ENCODE data around the gene GRIK4.

The GRIK4 gene

DNA sequence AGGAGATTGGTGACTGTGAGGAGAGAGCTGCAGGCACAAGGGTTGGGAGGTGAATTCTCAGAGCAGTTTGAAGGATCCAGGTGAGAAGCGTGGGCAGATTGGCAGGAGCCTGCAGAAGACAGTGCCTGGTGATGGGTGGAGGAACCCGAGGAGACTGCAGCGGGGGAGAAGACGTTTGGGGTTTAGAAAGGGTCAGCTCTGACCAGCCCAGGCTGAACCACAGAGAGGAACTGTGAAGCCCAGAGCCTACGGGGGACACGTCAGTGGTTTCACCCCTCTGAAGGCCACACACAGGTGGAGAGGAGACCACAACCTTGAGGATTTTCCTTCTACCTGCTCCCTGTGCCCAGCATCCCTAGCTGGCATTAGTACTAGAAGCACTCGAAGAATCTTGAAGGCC, 357.5 kb downstream of the GRIK4 start:
- DNase-seq: no peak

DNA sequence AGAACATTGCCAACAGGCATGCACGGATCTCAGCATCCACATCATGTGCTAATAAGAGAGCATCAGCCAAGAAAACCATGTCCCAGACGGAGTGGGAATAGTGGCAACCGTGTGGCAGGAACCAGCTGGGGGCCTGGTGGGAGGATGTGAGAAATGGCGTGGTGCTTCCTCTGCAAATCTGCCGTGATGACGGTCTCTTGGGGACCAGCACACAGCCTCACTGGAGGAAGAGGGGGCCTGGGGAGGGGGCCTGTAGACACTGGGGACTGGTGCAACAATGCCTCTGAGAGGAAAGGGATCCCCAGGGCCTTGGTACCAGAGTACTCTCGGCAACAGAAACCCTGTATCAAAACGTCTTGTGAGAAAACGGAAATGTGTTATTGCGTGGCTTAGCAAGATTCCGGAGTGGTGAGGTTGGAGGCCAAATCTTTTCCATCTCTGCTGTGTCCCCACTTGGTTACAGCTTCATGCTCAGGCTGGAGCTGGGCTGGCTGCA, 358.0 kb downstream of the GRIK4 start:
- no peak for DNase-seq

DNA sequence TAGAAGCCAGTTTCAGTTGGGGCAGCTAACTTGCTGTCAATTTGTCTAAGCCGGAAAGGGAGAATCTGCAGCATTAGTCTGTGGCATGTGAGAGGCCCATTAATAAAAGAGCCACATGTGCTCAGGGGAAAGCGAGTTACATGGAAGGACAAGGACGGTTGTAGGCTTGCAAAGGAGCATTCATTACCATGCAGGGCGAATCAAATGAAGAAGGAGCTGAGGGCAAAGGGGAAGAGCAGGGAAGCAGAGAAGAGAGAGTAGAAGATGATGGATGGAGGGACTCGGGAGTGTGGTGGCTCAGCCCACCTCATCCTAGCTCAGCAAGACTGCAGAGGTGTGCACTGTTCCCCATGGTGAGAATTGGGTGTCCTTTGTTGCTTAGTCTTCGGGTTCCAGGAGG, 359.6 kb downstream of the GRIK4 start:
- DNase-seq: no peak

DNA sequence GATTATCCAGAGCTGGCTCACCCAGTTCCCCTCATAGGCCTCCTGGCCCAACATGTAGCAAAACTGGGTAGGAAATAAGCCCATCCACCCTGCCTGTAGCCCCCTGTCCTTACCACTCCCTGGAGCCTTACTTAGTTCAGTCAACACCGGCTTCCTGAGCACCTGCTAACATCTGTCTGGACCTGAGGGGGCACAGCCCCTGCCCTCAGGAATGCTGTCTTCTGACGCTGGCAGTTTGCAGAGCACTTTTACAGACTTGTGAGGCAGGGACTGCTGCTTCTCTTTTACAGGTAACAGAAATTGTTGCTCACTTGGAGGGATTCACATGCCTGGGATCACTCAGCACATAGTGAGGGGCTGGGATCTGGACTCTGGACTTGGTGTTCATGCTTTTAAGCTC, 360.4 kb downstream of the GRIK4 start:
- no peak for DNase-seq

DNA sequence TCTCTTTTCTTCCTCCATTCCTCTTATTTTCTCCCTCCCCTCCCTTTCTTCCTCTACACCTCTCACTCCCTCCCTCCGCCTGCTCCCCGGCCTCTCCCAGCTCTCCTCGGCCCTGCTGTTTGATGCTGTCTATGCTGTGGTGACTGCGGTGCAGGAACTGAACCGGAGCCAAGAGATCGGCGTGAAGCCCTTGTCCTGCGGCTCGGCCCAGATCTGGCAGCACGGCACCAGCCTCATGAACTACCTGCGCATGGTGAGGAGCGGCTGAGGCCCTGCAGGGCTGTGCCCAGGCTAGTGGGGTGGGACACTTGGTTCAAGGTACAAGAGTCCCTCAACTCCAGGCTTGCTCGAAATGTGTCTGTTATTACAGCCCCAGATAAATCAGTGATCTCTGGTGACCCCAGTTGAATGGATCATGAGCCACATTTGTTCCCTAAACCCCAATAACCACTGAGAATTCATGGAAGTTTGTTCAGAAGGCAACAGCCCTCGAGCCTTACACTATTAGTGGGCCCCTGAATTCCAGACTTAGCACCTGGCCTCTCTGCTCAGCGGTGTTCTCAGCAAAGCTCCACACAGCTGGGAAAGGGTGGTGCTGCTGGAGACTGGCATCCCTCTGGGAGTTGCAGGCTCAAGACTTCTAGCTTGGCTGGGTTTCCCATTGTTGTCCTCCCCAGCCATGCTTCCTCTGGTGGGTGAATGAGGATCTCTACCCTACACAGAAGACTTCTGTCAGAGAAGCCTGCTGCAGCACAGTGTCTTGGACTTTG, 362.6 kb downstream of the GRIK4 start:
- no peak for DNase-seq

DNA sequence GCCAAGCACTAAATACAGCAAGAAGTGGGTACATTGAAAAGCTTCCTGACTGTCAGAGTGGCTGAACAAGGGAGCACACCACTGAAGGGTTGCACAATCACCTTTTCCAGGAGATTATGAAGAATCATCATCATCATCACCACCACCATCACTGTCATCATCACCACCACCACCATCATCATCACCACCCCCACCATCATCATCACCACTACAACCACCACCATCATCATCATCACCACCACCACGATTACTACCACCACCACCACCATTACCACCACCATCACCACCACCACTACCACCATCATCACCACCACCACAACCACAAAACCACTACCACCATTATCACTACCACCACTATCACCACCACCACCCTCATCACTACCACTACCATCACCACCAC, 364.4 kb downstream of the GRIK4 start:
- DNase-seq: no peak

DNA sequence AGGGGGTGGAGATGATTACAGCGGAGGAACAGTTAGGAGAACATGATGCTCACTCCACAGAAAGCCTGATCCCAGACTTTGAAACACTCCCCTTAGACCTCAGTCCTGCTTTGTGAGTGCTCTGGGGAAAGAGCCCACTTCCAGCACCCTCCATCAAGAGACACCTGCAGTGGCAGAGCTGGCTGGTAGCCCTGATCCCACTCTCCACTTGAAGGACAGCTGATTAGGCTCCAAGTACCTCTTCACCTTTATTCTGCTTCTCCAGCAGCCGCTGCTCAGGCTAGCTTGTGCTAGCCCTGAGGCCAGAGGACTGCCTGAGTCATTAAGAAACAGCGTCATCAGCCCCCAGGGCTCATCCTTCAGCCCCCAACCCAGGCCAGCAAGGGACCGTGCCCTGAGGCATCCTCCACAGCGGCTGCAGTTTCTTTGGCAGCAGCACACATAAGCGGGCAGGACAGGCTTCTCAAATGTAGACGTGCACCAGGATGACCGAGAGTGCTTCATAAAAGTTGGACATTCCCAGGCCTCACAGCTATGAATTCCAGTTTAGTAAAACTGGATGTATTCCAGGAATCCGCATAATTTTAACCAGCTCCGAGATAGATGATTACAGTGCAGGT, 366.3 kb downstream of the GRIK4 start:
- DNase-seq: no peak

DNA sequence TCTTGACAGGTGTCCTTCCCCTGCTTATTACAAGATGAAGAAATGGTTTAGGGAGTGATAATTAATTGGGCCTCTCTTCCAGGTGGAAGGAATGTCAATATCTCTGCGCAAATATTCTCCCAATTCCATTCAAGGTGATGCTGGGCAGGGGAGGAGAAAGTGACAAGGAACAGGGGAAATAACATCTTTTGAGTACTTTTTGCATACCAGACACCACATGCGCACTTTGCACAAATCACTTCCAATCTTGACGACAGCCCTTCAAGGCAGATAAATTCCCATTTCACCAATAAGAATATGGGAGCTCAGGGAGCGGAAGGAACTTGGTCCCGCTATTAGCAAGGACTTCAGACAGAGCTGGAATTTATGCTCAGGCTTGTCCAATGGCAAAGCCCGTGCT, 367.2 kb downstream of the GRIK4 start:
- DNase-seq: no peak

DNA sequence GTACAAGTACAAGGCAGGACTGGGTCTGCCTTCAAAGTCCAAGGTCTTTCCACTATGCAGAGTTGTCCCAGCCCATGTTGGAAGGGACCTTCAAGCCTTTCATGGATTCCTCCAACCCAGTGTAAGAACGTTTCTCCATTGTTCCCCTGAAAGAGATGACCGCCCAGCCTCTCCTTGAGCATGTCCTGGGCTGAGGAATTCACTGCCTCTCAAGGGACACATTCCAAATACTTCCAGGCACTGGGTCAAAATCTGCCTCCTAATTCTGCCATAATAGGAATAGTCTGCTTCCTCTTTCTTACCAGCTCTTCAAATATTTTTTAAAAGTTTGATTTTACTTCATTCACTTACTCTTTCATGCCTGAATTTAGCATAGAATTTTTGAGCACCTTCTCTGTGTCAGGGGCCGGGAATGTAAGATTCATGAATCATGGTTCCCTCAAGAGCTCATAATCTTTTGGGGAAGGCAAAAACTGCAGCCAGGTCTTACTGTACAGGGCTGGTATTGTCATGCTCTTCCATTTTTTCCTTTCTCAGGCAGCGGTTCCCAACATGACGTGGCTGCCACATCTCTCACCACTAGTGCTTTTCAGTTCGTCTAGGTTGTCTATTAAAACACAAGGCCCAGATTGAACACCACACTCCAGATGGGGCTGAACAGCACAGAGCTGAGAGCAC, 369.1 kb downstream of the GRIK4 start:
- no peak for DNase-seq

DNA sequence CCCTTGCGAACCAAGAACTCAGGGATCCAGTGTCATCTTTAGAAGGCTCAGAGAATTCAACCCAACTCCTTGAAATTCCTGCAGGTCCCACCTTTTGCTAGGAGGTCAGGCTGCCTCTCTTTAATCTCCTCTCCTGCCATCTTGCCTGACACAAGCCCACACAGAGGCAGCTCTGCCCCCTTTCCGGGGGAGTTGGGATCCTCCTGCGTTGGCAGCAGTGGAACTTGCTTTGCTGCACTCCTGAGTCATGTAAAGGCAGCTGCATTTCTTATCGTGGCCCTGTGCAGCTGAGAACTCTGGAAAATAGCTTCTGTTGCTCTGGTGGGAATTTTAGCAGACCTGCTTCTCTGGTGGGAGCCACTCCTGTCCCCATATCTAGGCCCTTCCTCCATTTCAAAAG, 370.0 kb downstream of the GRIK4 start:
- DNase-seq: no peak

DNA sequence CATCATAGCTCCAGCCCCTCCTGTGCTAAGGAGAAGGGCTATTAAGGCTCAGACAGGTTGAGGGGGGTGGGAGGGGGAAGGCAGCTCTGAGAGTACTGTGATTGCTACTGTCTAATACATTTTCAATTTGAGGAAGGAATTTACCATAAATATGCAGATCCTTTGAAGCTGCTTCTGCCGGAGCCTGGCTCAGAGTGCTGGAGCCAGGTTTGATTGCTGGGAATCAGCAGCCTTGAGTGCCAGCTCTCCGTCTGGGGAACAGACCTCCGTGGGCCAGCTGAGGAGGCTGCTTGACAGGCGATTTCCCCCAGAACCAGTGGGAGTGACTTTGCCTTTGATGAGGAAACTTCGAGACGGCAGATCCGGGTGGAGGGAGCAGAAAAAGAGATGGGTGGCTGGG, 370.6 kb downstream of the GRIK4 start:
- DNase-seq: no peak

DNA sequence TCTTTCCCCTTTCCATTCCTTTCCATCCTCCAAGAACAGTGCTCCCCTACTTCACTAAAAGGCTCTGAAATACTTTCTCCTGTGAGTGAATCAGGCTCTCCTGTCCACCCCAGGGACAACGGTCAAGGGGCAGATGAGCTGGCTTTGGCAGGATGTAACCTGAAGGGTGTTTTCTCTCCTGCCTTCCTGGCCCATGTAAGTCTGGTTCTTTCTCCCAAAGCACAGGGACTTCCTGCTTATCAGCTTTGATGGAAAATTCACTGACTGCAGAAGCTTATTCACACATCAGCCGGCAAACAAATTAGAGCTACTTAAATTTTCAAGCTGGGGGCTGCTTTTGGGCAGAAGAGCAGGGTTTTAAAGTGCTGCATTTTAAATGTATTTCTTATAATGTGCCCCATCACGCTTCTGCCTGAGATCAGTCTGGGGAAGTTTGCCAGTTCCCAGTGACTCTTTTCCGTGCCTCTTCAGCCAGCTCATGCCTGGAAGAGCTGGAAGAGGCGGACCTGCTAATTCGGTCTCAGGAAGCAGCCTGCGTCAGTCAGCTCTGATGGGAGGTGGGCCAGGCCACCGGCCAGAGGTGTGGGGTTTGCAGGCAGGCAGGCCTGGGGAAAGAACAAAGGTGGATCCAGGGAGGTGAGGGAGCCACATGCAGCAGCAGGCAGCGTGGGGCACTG, 372.0 kb downstream of the GRIK4 start:
- no peak for DNase-seq

DNA sequence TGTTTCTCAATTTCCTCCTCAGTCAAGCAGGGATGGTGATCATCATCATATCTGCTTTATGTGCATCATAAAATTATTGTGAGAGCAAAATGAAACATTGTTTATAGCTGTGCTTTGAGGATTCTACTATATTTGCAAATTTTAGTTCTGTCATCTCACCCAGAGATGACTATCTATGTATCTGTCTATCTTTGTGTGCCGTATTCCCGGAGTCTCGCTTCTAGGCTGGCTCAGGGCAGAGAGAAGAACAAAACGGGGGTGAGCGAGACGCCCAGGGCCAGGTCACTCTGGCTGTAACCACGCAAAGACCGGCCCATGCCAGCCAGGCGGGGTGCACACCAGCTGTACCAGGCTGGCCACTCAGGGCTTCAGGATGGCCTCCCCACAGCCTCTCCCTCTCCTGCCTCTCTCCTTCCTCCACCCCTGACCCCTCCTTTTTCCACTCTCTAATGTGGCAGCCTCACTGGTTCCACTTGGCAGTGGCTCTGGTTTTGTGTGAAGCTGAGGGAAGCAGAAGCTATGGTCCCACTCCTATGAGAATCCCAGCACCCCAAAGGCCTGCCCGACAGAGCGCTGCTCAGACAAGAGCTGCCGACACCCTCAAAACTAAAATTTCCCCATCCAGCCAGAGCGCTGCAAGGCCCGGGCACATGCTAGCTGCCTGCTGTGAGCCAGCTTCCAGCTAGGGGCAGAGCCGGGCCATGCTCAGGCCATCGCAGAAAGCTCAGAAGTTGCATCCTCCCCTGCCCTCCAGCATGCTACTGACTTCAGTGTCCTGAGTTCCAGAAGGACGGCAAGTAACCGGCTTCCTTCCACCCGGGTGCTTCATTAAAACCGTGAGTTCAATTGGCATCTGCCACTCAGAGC, 372.8 kb downstream of the GRIK4 start:
- DNase-seq: no peak

DNA sequence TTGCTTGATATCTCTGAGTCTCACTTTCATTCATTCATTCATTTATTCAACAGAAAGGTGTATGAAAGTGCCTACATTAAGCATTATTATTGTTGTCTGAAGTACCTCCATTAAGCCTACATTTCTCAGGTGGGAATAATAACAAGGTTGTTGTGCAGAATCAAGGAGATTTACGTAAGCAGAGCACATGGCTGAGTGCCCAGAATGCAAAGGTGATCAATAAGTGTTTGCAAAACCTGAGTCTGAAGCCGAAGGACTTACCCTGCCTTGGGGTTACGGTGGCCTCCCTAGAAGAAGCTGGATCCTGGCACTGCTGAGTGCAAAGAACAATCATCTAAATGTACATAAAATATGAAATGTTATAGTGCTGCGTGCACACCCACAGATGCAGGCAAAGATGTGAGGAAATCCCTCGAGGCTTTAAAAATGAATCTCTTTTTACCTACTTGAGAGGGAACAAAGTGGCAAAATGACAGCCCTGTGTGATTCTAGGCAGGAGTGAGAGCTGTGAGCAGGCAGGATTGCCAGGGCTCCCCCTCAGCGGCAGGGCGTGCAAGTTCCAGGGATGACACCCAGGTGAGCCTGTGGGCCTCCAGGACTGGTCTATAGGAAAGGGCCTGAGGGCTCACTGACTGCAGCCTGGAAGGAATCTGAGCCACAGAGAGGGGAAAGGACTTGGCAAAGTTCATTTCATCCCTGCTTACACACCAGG, 379.2 kb downstream of the GRIK4 start:
- DNase-seq: no peak

DNA sequence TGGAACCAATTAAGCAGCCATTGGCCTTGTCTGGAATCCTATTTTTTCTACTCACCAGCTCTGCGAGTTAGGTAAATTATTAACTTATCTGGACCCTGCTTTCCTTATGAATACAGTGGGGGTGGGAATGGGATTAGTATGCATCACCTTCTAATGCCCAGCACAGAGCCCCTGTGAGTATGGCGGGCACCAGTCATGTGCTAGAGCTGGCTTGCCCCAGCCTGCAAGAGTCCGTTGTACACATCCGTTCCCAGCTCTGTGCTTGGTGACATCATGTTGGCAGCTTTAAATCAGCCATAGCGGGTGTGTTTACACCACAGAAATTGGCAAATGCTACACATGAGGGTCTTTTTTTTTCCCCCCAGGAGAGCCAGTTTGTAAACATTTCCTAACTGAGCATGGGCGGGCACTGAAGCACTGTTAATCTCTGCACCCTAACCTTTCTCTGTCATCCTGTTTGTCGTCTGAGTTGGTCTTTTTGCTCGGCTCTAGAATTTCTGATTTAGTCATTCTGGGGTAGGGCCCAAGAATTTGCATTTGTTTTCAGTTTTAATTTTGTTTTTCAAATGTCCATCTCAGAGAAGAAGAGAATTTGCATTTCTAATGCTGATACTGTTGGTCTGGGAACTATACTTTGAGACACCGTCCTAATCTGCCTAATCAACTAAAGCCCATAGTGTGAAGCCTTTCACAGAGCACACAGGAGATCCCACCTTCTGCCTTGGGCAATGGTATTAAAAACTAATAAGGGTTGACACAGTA, 382.1 kb downstream of the GRIK4 start:
- DNase-seq: no peak

DNA sequence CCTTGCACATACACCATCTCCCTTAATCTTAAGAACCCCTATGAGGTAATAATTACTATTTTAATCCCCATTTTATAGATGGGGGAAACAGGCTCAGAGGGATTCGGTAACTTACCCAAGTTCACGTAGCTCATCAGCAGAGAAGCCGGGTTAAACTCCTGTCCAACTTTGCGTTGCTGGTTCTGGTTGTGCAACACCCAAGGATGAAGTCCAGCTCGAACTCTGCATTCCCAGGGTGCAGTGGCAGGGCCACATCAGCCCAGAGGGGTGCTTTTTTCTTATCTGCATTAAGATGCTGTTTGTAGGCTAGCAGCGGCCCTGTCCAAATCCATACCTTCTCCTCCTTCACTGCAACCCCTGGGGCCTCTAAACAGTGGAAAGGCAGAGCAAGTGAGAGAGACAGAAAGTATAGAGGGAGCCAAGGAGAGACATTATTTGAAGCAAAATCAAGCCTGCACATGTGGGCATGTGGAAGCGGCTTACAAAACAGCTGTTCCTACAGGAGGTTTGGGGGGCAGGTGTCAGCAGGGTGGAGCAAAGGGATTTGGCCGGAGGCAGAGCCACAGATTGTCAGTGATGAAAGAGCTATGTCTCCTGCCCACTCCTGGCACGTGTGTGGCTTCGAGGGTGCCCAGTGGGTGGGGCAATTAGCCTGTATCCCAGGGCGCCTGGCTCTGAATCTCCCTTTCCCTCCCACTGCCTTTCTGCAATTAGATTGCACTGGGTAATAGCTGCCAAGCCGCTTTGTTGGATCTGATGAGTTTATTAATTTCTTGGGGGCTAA, 382.8 kb downstream of the GRIK4 start:
- no peak for DNase-seq

DNA sequence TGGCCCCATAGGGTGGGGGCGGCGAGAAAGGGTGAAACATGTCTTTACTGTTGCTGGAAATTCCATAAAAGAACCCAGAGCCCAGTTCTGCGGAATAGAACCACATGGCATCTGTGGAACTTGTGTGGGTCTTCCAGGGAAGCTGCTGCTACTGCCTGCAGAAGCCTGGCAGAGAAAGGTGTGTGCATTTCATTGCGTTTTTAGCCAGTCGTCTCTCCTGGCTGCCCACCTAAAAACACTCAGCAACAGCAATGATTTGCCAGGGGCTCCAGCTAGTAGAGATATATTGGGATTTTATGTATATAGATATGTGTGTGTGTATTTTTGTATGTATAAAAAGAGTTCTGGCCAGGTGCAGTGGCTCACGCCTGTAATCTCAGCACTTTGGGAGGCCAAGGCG, 385.1 kb downstream of the GRIK4 start:
- no peak for DNase-seq

DNA sequence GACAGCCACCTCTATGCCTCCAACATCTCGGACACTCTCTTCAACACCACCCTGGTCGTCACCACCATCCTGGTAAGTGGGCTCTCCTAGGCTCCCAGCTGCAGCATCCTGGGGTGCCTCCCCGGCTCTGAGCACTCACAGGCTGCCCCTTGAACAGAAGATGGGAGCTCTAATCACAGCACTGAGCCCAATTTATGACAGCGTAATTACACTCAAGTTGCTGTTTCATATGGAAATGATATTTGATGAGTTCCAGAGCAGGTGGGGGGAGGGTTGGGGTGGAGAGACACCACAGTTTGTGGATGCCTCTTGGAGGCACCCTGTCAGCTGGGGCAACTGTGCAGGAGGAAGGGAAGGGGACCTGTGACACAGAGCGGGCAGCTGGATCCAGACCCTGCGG, 387.0 kb downstream of the GRIK4 start:
- no peak for DNase-seq

DNA sequence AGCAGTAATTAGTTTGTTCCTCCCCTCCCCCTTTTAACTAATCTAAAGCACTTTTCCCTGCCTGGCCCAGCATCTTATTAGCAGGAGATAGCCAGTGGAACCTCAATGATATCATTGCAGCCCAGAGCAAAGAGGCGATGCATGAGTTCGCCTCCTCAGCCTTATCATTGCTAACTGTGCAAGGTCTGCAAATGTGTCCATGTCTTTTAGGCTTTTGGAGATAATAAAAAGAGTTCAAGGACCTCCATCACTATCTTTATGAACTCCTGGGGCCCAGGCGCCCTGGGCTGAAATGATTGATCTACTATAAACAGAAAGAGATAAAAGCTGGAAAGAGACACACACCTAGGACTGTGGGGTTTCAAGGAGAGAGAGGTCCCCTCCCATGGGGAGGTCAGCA, 388.2 kb downstream of the GRIK4 start:
- no peak for DNase-seq

DNA sequence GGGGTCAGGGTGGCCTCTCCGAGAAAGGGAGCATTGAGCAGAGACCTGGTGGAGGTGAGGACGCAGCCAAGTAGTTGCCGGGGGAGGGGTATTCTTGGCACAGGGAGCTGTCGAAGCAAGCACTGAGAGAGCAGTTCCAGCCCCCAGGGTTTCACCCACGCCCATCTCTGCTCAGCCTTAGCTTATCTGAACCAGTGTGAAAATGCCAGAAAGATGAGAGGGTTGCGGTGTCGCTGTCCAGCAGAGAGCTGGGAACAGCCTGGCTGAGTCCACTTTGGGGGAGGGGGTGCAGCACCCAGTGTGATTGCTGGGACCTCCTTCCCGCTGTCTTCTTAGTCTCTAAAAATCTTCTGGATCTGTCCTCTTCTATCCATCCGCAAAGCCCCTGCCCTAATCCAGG, 389.1 kb downstream of the GRIK4 start:
- no peak for DNase-seq
